Gastrocnemius medialis (tissue), 4 donors: ENCODE results near the gene COL4A1.

ENCODE experiments used
- CTCF ChIP-seq, 5 experiments: fragments of 450-650 bp in 3 of 5; fragments of 200-600 bp in 2 of 5; sonication (generic) in 2 of 5; IDR thresholded peaks in 4 of 5; conservative IDR thresholded peaks in 1 of 5; 1 replicate in 4 of 5; 2 replicates in 1 of 5; pipeline ENCODE4 v1.5.1; 2016 to 2019; ENCODE audit warnings: antibody characterized with exemption in 5 of 5, mild to moderate bottlenecking in 3 of 5, moderate library complexity in 3 of 5
- POLR2A ChIP-seq, 2 donors: fragments of 450-650 bp; IDR thresholded peaks; one replicate each; pipeline ENCODE4 v1.6.1; 2017; ENCODE audit warnings: antibody characterized with exemption in 2 of 2, mild to moderate bottlenecking in 2 of 2, moderate library complexity in 2 of 2

- no peak for TF ChIP-seq CTCF (IDR thresholded peaks at IDR 0.05 in 4 of 5, conservative IDR thresholded peaks at IDR 0.05 in 1 of 5)
- TF ChIP-seq POLR2A (IDR thresholded peaks at IDR 0.05), result no peak
Observed at GRCh38 chr13:110199046-110199831, 107.7 kb downstream of the COL4A1 start.
